Fibroblast of lung (primary cell): ENCODE results near the gene ZNF565.

Experiments
- CTCF ChIP-seq, 2 donors: IDR thresholded peaks in 1 of 2; conservative IDR thresholded peaks in 1 of 2; 1 replicate in 1 of 2; 2 replicates in 1 of 2; pipeline ENCODE4 v1.5.1; 2011 to 2012; ENCODE audit warnings: low read length in 2 of 2, control low read depth in 1 of 2, inconsistent platforms in 1 of 2, low read depth in 1 of 2, mild to moderate bottlenecking in 1 of 2
- EZH2 ChIP-seq: IDR thresholded peaks from 2 replicates; pipeline ENCODE4 v1.5.1; 2012; ENCODE audit warnings: low read length, control low read depth, mild to moderate bottlenecking; ENCODE audit errors: missing control alignments

GRCh38 chr19:36136964-36137686, 77.3 kb downstream of the ZNF565 start:
- no peak for TF ChIP-seq CTCF (conservative IDR thresholded peaks at IDR 0.05 in 1 of 2, IDR thresholded peaks at IDR 0.05 in 1 of 2; ENCODE audit: low read depth in 1 of 2, low read length in 2 of 2)
- TF ChIP-seq EZH2: no peak
